A549 (cell line): ENCODE data around the gene AIF1L.

Source experiments
- MAZ ChIP-seq: fragments of 150-350 bp; IDR thresholded peaks from 2 replicates; pipeline ENCODE4 v1.6.1; 2014; ENCODE audit warnings: antibody characterized with exemption, low read depth, low read length, borderline replicate concordance
- ZNF302 ChIP-seq: fragments of 250-450 bp; sonication (Bioruptor Pico); IDR thresholded peaks from 2 replicates; pipeline ENCODE4 v1.9.0; 2021; ENCODE audit warnings: inconsistent platforms, mild to moderate bottlenecking, moderate library complexity

DNA sequence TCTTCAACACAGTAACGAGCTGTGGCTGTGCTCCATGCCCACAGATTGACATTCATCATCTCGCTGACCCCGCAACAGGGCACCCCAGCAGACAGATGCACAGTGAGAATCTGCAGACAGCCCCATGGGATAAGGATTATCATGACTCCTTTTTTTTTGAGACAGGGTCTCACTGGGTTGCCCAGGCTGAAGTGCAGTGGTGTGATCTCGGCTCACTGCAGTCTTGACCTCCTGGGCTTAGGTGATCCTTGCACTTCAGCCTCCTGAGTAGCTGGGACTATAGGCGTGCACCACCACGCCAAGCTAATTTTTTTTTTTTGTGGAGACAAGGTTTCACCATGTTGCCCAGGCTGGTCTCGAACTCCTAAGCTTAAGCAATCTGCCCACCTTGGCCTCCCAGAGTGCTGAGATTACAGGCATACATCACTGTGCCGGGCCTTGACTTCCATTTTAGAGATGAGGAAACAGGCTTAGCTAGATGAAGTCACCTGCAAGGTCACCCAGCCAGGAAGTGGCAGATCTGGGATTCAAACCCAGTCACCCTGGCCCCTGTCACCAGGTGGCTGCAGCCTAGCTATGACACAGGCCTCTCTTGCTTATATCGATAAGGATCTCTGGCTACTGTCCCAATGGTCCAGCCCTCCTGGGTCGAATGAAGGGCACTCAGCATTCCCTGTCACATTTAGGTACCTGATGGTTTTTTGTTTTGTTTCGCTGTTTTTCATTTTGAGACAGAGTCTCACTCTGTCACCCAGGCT is 5.1 kb downstream of the AIF1L start:
- TF ChIP-seq MAZ (no peak), ZNF302 (no peak)
